Activated T-cell treated with anti-CD3 and anti-CD28 coated beads, Interleukin-2, amount 50 U/mL, for 1 hour (primary cell): ENCODE measurements around the gene TRAF7.
"Not testable (repeated sequence)": the region's sequence is repeated elsewhere in the genome, so short reads cannot be mapped to it uniquely, and the experiment has no call there.

Experiments
- DNase-seq: peaks from one replicate; pipeline ENCODE4 v3.0.0-alpha.2; 2020

TRAF7 gene

GRCh38 chr16:2155091-2155950 lies at the start of gene TRAF7:
TSS of gene TRAF7 (plus strand) at chr16:2155782. CDS start at chr16:2163921, 8,139 bp downstream.
- DNase-seq = peak; percentile 93

- DNase-seq = not testable (repeated sequence)
Observed at GRCh38 chr16:2106211-2106610, 49.4 kb upstream of the TRAF7 start.

- DNase-seq = not testable (repeated sequence)
Observed at GRCh38 chr16:2107121-2107790, 48.3 kb upstream of the TRAF7 start.

GRCh38 chr16:2107791-2108125 lies 47.8 kb upstream of the TRAF7 start:
- not testable (repeated sequence) for DNase-seq

GRCh38 chr16:2108446-2109270 lies 46.9 kb upstream of the TRAF7 start:
- DNase-seq = not testable (repeated sequence)

GRCh38 chr16:2109271-2109580 lies 46.4 kb upstream of the TRAF7 start:
- not testable (repeated sequence) for DNase-seq

GRCh38 chr16:2109872-2110271 lies 45.7 kb upstream of the TRAF7 start:
- DNase-seq = not testable (repeated sequence)

- not testable (repeated sequence) for DNase-seq
Observed at GRCh38 chr16:2110332-2111008, 45.1 kb upstream of the TRAF7 start.

GRCh38 chr16:2111009-2111353 lies 44.6 kb upstream of the TRAF7 start:
- DNase-seq = not testable (repeated sequence)

- not testable (repeated sequence) for DNase-seq
Observed at GRCh38 chr16:2111412-2112335, 43.9 kb upstream of the TRAF7 start.

- DNase-seq = not testable (repeated sequence)
Observed at GRCh38 chr16:2112539-2113106, 43.0 kb upstream of the TRAF7 start.

- not testable (repeated sequence) for DNase-seq
Observed at GRCh38 chr16:2114225-2114624, 41.4 kb upstream of the TRAF7 start.

GRCh38 chr16:2114885-2115590 lies 40.5 kb upstream of the TRAF7 start:
- DNase-seq = not testable (repeated sequence)

GRCh38 chr16:2115591-2115973 lies 40.0 kb upstream of the TRAF7 start:
- no peak for DNase-seq

GRCh38 chr16:2116428-2116827 lies 39.2 kb upstream of the TRAF7 start:
- DNase-seq = not testable (repeated sequence)

GRCh38 chr16:2117341-2117740 lies 38.2 kb upstream of the TRAF7 start:
- DNase-seq = not testable (repeated sequence)

- DNase-seq = not testable (repeated sequence)
Observed at GRCh38 chr16:2117960-2118722, 37.4 kb upstream of the TRAF7 start.

GRCh38 chr16:2121325-2121724 lies 34.3 kb upstream of the TRAF7 start:
- DNase-seq = not testable (repeated sequence)

GRCh38 chr16:2121853-2122252 lies 33.7 kb upstream of the TRAF7 start:
- DNase-seq = no peak

GRCh38 chr16:2122429-2122828 lies 33.2 kb upstream of the TRAF7 start:
- no peak for DNase-seq
